ENCODE data around the gene GLB1L3. TPM values are rescaled to one million over a fixed set of nuclear protein-coding genes. Genes with fewer than 3 reads are reported as not detected.

The GLB1L3 gene
- total RNA-seq, 1 donor from 2014 or later = 16.5 TPM

DNA sequence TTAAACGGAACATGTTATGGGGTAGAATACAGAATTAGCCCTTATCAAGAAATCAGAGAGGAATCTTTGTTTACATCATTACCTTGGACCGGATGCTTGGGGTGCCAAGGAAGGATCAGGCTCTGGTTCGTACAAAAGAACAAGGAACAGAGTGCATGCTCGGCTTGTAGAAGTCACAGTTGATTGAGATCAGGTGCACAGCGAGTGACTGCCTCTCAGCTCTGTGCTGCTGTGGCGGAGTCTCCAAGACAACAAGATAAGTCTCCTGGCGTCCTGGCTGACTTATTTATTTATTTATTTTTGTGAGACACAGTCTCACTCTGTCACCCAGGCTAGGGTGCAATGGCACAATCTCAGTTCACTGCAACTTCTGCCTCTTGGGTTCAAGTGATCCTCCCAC lies 87.4 kb downstream of the GLB1L3 start:
- H3K27me3 Mint-ChIP-seq (ENCODE audit: unreplicated experiment) = peaks cover 14% of the 10 kb centered on the region
- H3K4me1 Mint-ChIP-seq (ENCODE audit: unreplicated experiment) = peaks cover 18% of the 10 kb centered on the region
- no peak overlapping the region for H3K4me3 Mint-ChIP-seq (ENCODE audit: unreplicated experiment)
- H3K9me3 Mint-ChIP-seq (ENCODE audit: unreplicated experiment) = no peaks in the 10 kb centered on the region
- H3K36me3 Mint-ChIP-seq (ENCODE audit: low read depth, unreplicated experiment) = no peaks in the 10 kb centered on the region
- TF ChIP-seq, protein P1, sequence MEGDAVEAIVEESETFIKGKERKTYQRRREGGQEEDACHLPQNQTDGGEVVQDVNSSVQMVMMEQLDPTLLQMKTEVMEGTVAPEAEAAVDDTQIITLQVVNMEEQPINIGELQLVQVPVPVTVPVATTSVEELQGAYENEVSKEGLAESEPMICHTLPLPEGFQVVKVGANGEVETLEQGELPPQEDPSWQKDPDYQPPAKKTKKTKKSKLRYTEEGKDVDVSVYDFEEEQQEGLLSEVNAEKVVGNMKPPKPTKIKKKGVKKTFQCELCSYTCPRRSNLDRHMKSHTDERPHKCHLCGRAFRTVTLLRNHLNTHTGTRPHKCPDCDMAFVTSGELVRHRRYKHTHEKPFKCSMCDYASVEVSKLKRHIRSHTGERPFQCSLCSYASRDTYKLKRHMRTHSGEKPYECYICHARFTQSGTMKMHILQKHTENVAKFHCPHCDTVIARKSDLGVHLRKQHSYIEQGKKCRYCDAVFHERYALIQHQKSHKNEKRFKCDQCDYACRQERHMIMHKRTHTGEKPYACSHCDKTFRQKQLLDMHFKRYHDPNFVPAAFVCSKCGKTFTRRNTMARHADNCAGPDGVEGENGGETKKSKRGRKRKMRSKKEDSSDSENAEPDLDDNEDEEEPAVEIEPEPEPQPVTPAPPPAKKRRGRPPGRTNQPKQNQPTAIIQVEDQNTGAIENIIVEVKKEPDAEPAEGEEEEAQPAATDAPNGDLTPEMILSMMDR (IDR thresholded peaks at IDR 0.05; ENCODE audit: unreplicated experiment) = no peak
- no peak overlapping the region for H3K27ac Mint-ChIP-seq (ENCODE audit: unreplicated experiment)
- DNase-seq (ENCODE audit: low spot score) = no peak

GRCh38 chr11:134364261-134364660 lies 88.1 kb downstream of the GLB1L3 start:
- Mint-ChIP-seq H3K36me3 (ENCODE audit: low read depth, unreplicated experiment) (no peaks in the 10 kb centered on the region), H3K27me3 (ENCODE audit: unreplicated experiment) (peaks cover 14% of the 10 kb centered on the region), H3K4me3 (ENCODE audit: unreplicated experiment) (no peak overlapping the region)

DNA sequence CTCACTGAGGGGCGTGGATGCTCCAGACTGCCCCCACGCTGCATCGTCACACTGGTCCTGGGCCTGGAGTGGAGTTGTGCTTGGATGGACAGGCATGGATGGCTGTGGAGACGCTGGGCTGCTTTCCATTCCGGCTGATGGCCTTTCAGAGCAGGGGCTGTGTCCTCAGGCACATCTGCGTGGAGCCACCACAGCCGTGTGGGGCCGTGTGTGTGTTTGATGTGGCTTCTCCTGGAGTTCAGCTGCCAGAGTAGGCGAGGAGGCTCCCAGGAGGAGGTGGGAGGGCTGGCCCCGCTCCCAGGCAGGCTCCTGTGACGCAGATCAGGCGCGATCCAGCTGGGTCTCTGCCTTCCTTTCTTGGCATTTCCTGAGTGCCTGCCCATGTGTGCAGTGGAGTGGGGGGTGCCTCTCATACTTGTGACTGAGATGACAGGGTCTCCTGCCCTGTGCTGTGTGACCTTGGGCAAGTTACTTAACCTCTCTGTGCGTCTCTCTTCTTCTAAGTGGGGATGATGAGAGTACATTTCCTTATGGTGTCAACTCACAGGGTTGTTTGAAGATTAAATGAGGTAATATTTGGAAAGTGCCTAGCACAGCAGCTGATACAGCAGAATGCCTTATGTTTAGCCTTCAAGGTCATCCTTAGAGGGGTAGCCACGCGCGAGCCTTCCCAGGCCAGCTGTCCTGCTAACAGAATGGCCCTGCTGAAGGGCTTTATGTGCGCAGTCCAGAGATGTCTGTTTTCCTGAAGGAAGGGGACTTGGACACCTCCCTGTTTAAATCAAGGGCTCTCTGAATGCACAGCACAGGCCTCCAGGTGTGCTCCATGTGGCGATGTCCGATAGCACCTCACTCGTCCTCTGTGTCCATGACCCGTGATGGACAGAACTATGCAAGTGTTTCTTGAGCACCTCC lies 89.1 kb downstream of the GLB1L3 start:
- Mint-ChIP-seq H3K36me3 (ENCODE audit: low read depth, unreplicated experiment) (no peaks in the 10 kb centered on the region), H3K27ac (ENCODE audit: unreplicated experiment) (no peak overlapping the region), H3K9me3 (ENCODE audit: unreplicated experiment) (no peaks in the 10 kb centered on the region), H3K4me1 (ENCODE audit: unreplicated experiment) (peaks cover 14% of the 10 kb centered on the region), H3K4me3 (ENCODE audit: unreplicated experiment) (no peak overlapping the region), H3K27me3 (ENCODE audit: unreplicated experiment) (peaks cover 17% of the 10 kb centered on the region)
- TF ChIP-seq, protein P1 (IDR thresholded peaks at IDR 0.05; ENCODE audit: unreplicated experiment) = no peak
- DNase-seq (ENCODE audit: low spot score) = no peak

More at GRCh38 chr11:134364261-134364660, 88.1 kb downstream of the GLB1L3 start:
- Mint-ChIP-seq H3K4me1 (ENCODE audit: unreplicated experiment) (peaks cover 18% of the 10 kb centered on the region), H3K27ac (ENCODE audit: unreplicated experiment) (no peak overlapping the region), H3K9me3 (ENCODE audit: unreplicated experiment) (no peaks in the 10 kb centered on the region)
- TF ChIP-seq, protein P1 (IDR thresholded peaks at IDR 0.05; ENCODE audit: unreplicated experiment) = no peak
- no peak for DNase-seq (ENCODE audit: low spot score)

GRCh38 chr11:134366254-134366653 lies 90.1 kb downstream of the GLB1L3 start:
- no peaks in the 10 kb centered on the region for H3K9me3 Mint-ChIP-seq (ENCODE audit: unreplicated experiment)
- no peak for DNase-seq (ENCODE audit: low spot score)
- TF ChIP-seq, protein P1 (IDR thresholded peaks at IDR 0.05; ENCODE audit: unreplicated experiment) = no peak
- H3K4me3 Mint-ChIP-seq (ENCODE audit: unreplicated experiment) = no peak overlapping the region
- no peak overlapping the region for H3K27ac Mint-ChIP-seq (ENCODE audit: unreplicated experiment)
- no peaks in the 10 kb centered on the region for H3K36me3 Mint-ChIP-seq (ENCODE audit: low read depth, unreplicated experiment)
- H3K27me3 Mint-ChIP-seq (ENCODE audit: unreplicated experiment) = peaks cover 17% of the 10 kb centered on the region
- H3K4me1 Mint-ChIP-seq (ENCODE audit: unreplicated experiment) = peaks cover 9% of the 10 kb centered on the region

DNA sequence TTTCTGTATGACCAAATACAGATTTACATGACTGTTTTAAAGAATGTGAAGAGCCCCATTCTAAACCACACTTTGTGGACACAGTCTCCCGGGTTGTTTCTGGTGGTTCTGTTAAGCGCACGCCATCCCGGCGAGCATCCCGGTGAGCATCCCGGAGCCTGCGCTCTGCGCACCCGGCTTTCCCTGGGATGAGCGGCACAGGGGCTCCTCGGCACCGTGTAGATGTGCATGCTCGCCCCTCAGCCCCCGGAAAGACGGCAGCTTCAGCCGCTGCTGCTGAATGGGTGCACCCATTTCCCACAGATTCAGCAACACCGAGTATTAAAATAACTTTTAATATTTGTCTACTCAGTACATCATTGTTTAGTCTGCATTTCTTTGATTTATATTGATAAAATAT lies 91.6 kb downstream of the GLB1L3 start:
- Mint-ChIP-seq H3K4me3 (ENCODE audit: unreplicated experiment) (no peak overlapping the region), H3K4me1 (ENCODE audit: unreplicated experiment) (no peaks in the 10 kb centered on the region), H3K27me3 (ENCODE audit: unreplicated experiment) (peaks cover 11% of the 10 kb centered on the region), H3K36me3 (ENCODE audit: low read depth, unreplicated experiment) (no peaks in the 10 kb centered on the region), H3K9me3 (ENCODE audit: unreplicated experiment) (no peaks in the 10 kb centered on the region), H3K27ac (ENCODE audit: unreplicated experiment) (no peak overlapping the region)
- TF ChIP-seq, protein P1 (IDR thresholded peaks at IDR 0.05; ENCODE audit: unreplicated experiment) = no peak
- DNase-seq (ENCODE audit: low spot score) = no peak

Measured in endothelial cell (in vitro differentiated cells).